ENCODE data around the gene CACNA2D2. TPM values are rescaled to one million over a fixed set of nuclear protein-coding genes. Genes with fewer than 3 reads are reported as not detected.

Gene CACNA2D2
- total and polyA plus RNA-seq, 9 donors, result 0.95 to 8.6 (median 3.8) TPM

- no peaks in the 10 kb centered on the region for H3K27me3 ChIP-seq
- H3K27ac ChIP-seq, result no peak overlapping the region
- H3K36me3 ChIP-seq, result no peaks in the 10 kb centered on the region
- no peak for DNase-seq
- H3K9me3 ChIP-seq, result no peaks in the 10 kb centered on the region
- intact Hi-C loops (cut with DNase I), result no loop called here
- no peak overlapping the region for H3K4me3 ChIP-seq
- no peak for TF ChIP-seq POLR2A (IDR thresholded peaks at IDR 0.05)
- TF ChIP-seq, protein P1, sequence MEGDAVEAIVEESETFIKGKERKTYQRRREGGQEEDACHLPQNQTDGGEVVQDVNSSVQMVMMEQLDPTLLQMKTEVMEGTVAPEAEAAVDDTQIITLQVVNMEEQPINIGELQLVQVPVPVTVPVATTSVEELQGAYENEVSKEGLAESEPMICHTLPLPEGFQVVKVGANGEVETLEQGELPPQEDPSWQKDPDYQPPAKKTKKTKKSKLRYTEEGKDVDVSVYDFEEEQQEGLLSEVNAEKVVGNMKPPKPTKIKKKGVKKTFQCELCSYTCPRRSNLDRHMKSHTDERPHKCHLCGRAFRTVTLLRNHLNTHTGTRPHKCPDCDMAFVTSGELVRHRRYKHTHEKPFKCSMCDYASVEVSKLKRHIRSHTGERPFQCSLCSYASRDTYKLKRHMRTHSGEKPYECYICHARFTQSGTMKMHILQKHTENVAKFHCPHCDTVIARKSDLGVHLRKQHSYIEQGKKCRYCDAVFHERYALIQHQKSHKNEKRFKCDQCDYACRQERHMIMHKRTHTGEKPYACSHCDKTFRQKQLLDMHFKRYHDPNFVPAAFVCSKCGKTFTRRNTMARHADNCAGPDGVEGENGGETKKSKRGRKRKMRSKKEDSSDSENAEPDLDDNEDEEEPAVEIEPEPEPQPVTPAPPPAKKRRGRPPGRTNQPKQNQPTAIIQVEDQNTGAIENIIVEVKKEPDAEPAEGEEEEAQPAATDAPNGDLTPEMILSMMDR (IDR thresholded peaks at IDR 0.05), result no peak
- no peak for TF ChIP-seq EP300 (IDR thresholded peaks at IDR 0.05)
- peaks cover 14% of the 10 kb centered on the region for H3K4me1 ChIP-seq (ENCODE audit: insufficient read depth)
- WGBS, 3 donors, result 74 to 77% (median 75%) methylated on average over 5 of the region's 5 CpGs
These were observed 164.5 kb downstream of the CACNA2D2 start for GRCh38 chr3:50338965-50339364.

GRCh38 chr3:50337175-50337861, 166.1 kb downstream of the CACNA2D2 start:
- TF ChIP-seq EP300 (IDR thresholded peaks at IDR 0.05), result peak; percentile 73
- TF ChIP-seq POLR2A (IDR thresholded peaks at IDR 0.05), result peak; percentile 84
- TF ChIP-seq, protein P1 (IDR thresholded peaks at IDR 0.05), result peak in 1 of 3 donors; percentile 41
- no peaks in the 10 kb centered on the region for H3K27me3 ChIP-seq
- H3K27ac ChIP-seq, result peak overlapping the region; percentile 91 to 93
- peaks cover 16% of the 10 kb centered on the region for H3K4me1 ChIP-seq (ENCODE audit: insufficient read depth)
- intact Hi-C loops (cut with DNase I), result no loop called here
- H3K4me3 ChIP-seq, result peak overlapping the region; percentile 82
- no peaks in the 10 kb centered on the region for H3K9me3 ChIP-seq
- H3K36me3 ChIP-seq, result no peaks in the 10 kb centered on the region
- WGBS, 3 donors, result 0% methylated on average over 42 to 79 of the region's 79 CpGs
- peak; percentile 99 for DNase-seq

DNA sequence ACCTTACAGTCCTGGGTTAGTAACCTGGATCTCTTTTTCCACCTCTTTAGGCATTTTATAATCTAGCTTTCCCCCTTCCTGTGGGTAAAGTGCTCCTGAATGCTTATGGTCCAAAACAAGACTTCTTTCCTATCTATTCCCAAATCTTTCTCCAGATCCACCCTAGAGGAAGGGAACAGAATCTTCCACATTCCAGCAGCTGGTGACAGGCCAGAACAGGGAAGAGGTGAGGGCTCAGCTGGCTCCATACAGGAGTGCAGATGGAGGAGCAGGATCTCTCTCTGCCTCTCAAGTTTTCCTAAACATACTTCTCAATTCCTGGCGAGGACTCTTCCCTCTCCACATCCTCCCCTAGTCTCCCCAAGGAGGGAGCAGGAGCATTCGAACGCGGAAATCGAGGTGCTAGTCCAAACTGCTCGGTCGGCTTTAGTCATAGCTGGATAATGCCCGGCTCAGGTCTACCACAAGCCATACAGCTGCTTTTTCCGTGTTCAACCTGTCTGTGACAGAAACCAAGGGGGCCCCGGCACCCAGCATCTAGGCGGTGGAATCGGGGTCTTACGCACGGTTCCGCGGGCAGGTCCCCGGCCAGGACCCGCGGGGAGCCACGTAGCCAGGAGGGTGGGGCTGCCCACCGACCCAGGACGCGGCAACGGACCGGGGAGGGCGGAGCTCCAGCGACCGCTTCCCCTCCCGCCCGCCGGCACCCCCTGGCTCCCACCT, 166.8 kb downstream of the CACNA2D2 start:
- H3K36me3 ChIP-seq, result no peaks in the 10 kb centered on the region
- no peak for TF ChIP-seq POLR2A (IDR thresholded peaks at IDR 0.05)
- TF ChIP-seq EP300 (IDR thresholded peaks at IDR 0.05), result no peak
- TF ChIP-seq, protein P1 (IDR thresholded peaks at IDR 0.05), result no peak

DNA sequence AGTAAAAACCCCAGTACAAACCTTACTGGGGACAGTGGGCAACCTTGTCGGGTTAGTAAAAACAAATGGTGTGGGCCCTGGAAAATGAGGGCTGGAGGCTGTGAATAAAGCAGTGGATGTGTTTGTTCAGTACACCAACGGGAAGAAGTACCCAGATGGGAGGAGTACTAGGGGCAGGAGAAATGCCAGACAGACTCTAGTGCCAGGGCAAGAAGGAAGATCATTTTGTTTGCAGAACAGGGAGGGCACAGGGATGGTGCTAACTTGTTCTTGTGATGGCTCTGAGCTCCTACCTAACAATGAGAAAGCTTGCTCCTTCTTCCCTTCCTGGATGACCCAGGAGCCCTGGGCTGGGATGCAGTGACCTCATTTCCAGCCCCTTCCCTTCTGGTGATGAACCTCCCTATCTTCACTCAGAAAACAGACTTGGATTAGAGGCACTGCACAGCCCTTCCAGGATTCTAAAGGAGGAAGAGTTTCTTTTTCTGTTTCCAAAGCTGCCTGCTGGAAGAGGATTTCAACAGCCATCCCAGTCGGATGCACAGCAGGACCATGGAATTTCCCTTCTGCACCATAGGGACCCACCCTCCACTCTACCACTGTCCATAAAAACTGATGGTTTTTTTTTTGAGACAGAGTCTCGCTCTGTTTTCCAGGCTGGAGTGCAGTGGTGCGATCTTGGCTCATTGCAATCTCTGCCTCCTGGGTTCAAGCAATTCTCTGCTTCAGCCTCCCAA, 168.9 kb downstream of the CACNA2D2 start:
- no peak for DNase-seq
- intact Hi-C loops (cut with DNase I), result no loop called here
- 55 to 67% (median 61%) methylated on average over 5 of the region's 5 CpGs for WGBS, 3 donors
- Histone ChIP-seq H3K27me3 (no peaks in the 10 kb centered on the region), H3K9me3 (no peaks in the 10 kb centered on the region), H3K36me3 (no peaks in the 10 kb centered on the region), H3K4me3 (no peak overlapping the region), H3K27ac (peak overlapping the region in 1 of 2 donors; percentile 39), H3K4me1 (ENCODE audit: insufficient read depth) (peaks cover 7% of the 10 kb centered on the region)
- TF ChIP-seq EP300 (IDR thresholded peaks at IDR 0.05), result no peak
- TF ChIP-seq, protein P1 (IDR thresholded peaks at IDR 0.05), result no peak
- TF ChIP-seq POLR2A (IDR thresholded peaks at IDR 0.05), result no peak

More for the DNA sequence above, 166.8 kb downstream of the CACNA2D2 start:
- DNase-seq, result no peak
- H3K27me3 ChIP-seq, result no peaks in the 10 kb centered on the region
- H3K27ac ChIP-seq, result peak overlapping the region; percentile 83 to 91
- peak overlapping the region; percentile 82 for H3K4me3 ChIP-seq
- intact Hi-C loops (cut with DNase I), result no loop called here
- WGBS, 3 donors, result 0 to 1% (median 1%) methylated on average over 15 to 31 of the region's 31 CpGs
- no peaks in the 10 kb centered on the region for H3K9me3 ChIP-seq
- peaks cover 16% of the 10 kb centered on the region for H3K4me1 ChIP-seq (ENCODE audit: insufficient read depth)
